WTC11 (cell line): Measurements from ENCODE around the gene RGMA. TPM values are rescaled to one million over a fixed set of nuclear protein-coding genes. Genes with fewer than 3 reads are reported as not detected.

Source experiments
- ATAC-seq: fragments of 200-7000 bp; cut with Tn5 transposase; 2 replicates; pipeline ENCODE4 v1.10.0; 2021; ENCODE audit warnings: mild to moderate bottlenecking, moderate library complexity
- CTCF ChIA-PET: fragments of 300-600 bp; sonication (Branson Sonifier 250); formaldehyde crosslinking; loops from one replicate; lab custom pipeline; 2021; ENCODE audit warnings: antibody characterized with exemption; lab: Charles Lee
- POLR2A ChIA-PET: fragments of 350-600 bp; sonication (Branson Sonifier 250); formaldehyde crosslinking; loops from one replicate; lab custom pipeline; 2021; ENCODE audit warnings: antibody characterized with exemption; lab: Charles Lee
- DNase-seq: peaks from one replicate; pipeline ENCODE4 v3.0.0; 2021; ENCODE audit warnings: low spot score
- H3K27ac Mint-ChIP-seq: 2 replicates; pipeline ENCODE4 v1.8.0; 2021; ENCODE audit warnings: mixed read lengths
- H3K27me3 Mint-ChIP-seq: 2 replicates; pipeline ENCODE4 v1.8.0; 2021; ENCODE audit warnings: low read depth, mild to moderate bottlenecking, moderate library complexity, mixed read lengths
- H3K36me3 Mint-ChIP-seq: 2 replicates; pipeline ENCODE4 v1.8.0; 2021; ENCODE audit warnings: mixed read lengths
- H3K4me1 Mint-ChIP-seq: 2 replicates; pipeline ENCODE4 v1.8.0; 2022; ENCODE audit warnings: mixed read lengths
- H3K4me3 Mint-ChIP-seq: 2 replicates; pipeline ENCODE4 v1.8.0; 2021; ENCODE audit warnings: mild to moderate bottlenecking, moderate library complexity, mixed read lengths
- H3K9me3 Mint-ChIP-seq: 2 replicates; pipeline ENCODE4 v1.8.0; 2021; ENCODE audit warnings: mixed read lengths
- CREM ChIP-seq: sonication (generic); formaldehyde crosslinking; IDR thresholded peaks from 2 replicates; pipeline ENCODE4 v1.8.1; 2022; ENCODE audit warnings: mild to moderate bottlenecking, missing genetic modification reagents, moderate library complexity
- EMX1 ChIP-seq: fragments of 250-450 bp; sonication (Bioruptor Pico); IDR thresholded peaks from 2 replicates; pipeline ENCODE4 v1.8.0; 2021; ENCODE audit warnings: mild to moderate bottlenecking
- GTF2I ChIP-seq: fragments of 250-450 bp; sonication (Bioruptor Pico); conservative IDR thresholded peaks from 2 replicates; pipeline ENCODE4 v1.4.0; 2021; ENCODE audit warnings: mild to moderate bottlenecking
- HMGA2 ChIP-seq: fragments of 250-450 bp; sonication (Bioruptor Pico); IDR thresholded peaks from 2 replicates; pipeline ENCODE4 v1.4.0; 2021; ENCODE audit warnings: mild to moderate bottlenecking, moderate library complexity
- IRF2 ChIP-seq: sonication (generic); formaldehyde crosslinking; IDR thresholded peaks from 2 replicates; pipeline ENCODE4 v1.8.0; 2022; ENCODE audit warnings: low read depth, missing genetic modification reagents, borderline replicate concordance
- KAT7 ChIP-seq: sonication (generic); formaldehyde crosslinking; IDR thresholded peaks from 2 replicates; pipeline ENCODE4 v1.8.1; 2023; ENCODE audit warnings: missing genetic modification reagents, mild to moderate bottlenecking, borderline replicate concordance
- MXD4 ChIP-seq: fragments of 250-450 bp; sonication (Bioruptor Pico); IDR thresholded peaks from 2 replicates; pipeline ENCODE4 v1.8.0; 2021; ENCODE audit warnings: mild to moderate bottlenecking, moderate library complexity, borderline replicate concordance
- NFATC4 ChIP-seq: fragments of 250-450 bp; sonication (Bioruptor Pico); IDR thresholded peaks from 2 replicates; pipeline ENCODE4 v1.9.0; 2021; ENCODE audit warnings: mild to moderate bottlenecking
- NFE2L1 ChIP-seq: sonication (generic); formaldehyde crosslinking; IDR thresholded peaks from 2 replicates; pipeline ENCODE4 v1.8.1; 2023; ENCODE audit warnings: missing genetic modification reagents
- NFYB ChIP-seq: sonication (generic); formaldehyde crosslinking; conservative IDR thresholded peaks from 2 replicates; pipeline ENCODE4 v1.8.0; 2022; ENCODE audit warnings: low read depth, missing genetic modification reagents
- TEAD4 ChIP-seq: sonication (generic); formaldehyde crosslinking; IDR thresholded peaks from 2 replicates; pipeline ENCODE4 v1.8.0; 2022; ENCODE audit warnings: mild to moderate bottlenecking, missing genetic modification reagents
- ZNF317 ChIP-seq: sonication (generic); formaldehyde crosslinking; IDR thresholded peaks from 2 replicates; pipeline ENCODE4 v1.8.1; 2023; ENCODE audit warnings: low read depth, mild to moderate bottlenecking, moderate library complexity, missing genetic modification reagents, borderline replicate concordance
- total RNA-seq: library from RNA; stranded (reverse); gene quantifications from 3 replicates; pipeline ENCODE4 v1.2.3, GENCODE V29; 2021
- TF ChIP-seq, protein P1 (sequence below): sonication (generic); formaldehyde crosslinking; IDR thresholded peaks from 2 replicates; pipeline ENCODE4 v1.8.0; 2023; ENCODE audit warnings: mild to moderate bottlenecking, missing genetic modification reagents
- TF ChIP-seq, protein P2 (sequence below): fragments of 250-450 bp; sonication (Bioruptor Pico); IDR thresholded peaks from 2 replicates; pipeline ENCODE4 v2.1.2; 2022; ENCODE audit warnings: mild to moderate bottlenecking, moderate library complexity
- TF ChIP-seq, protein P3 (sequence below): sonication (generic); formaldehyde crosslinking; IDR thresholded peaks from 2 replicates; pipeline ENCODE4 v1.8.1; 2023; ENCODE audit warnings: mild to moderate bottlenecking, missing genetic modification reagents
- TF ChIP-seq, protein P4 (sequence below): fragments of 250-450 bp; sonication (Bioruptor Pico); IDR thresholded peaks from 2 replicates; pipeline ENCODE4 v1.9.0; 2021; ENCODE audit warnings: moderate library complexity, mild to moderate bottlenecking, inconsistent platforms, borderline replicate concordance
- TF ChIP-seq, protein P5 (sequence below): fragments of 250-450 bp; sonication (Bioruptor Pico); IDR thresholded peaks from 2 replicates; pipeline ENCODE4 v1.9.0; 2021; ENCODE audit warnings: mild to moderate bottlenecking, borderline replicate concordance
- TF ChIP-seq, protein P6 (sequence below): fragments of 250-450 bp; sonication (Bioruptor Pico); IDR thresholded peaks from 2 replicates; pipeline ENCODE4 v1.8.0; 2021; ENCODE audit warnings: mild to moderate bottlenecking
- TF ChIP-seq, protein P7 (sequence below): sonication (generic); formaldehyde crosslinking; IDR thresholded peaks from 2 replicates; pipeline ENCODE4 v1.8.1; 2023; ENCODE audit warnings: mild to moderate bottlenecking, missing genetic modification reagents, moderate library complexity

Gene RGMA
- total RNA-seq, 1 experiment from 2014 or later: 47.2 TPM

DNA sequence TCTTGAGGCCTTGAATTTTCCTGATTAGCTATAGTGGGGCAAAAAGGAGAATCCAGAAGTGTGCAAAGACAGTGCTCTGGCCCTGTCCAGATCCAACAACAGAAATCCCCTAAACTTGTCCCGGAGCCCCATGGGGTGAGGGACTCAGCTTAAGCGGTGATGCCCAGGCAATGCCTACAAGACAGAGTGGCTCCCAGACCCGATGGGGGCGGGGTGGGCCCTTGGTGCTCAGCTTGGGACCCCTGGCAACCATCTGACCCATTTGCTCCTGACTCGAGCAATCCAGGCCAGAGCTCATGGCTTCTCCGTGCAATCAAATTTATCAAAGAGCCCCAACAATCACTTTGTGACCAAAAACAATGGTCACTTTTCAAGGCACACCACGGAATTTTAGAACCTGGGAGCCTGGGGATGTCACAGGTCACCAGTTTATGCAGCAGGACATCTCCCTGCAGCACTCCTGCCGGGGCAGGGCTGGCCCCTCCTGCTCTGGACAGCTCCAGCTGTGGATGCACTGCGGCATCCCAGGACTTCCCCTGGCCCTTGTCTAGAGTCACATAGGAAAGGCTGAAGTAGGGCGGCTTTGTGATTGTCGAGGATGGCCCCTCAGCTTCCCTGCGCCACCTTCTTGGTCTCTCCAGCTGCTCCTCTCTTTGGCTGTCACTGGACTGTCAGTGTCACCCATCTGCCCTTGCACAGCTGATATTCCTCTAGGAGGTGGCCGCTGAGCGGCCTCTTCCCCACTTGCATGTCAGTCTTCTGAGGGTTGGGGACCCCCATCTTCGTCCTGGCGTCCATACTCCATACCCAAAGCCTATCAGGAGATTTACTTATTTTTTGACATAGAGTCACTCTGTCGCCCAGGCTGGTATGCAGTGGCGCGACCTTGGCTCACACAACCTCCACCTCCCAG, 28.4 kb downstream of the RGMA start (continued):
- TF ChIP-seq, protein P1, sequence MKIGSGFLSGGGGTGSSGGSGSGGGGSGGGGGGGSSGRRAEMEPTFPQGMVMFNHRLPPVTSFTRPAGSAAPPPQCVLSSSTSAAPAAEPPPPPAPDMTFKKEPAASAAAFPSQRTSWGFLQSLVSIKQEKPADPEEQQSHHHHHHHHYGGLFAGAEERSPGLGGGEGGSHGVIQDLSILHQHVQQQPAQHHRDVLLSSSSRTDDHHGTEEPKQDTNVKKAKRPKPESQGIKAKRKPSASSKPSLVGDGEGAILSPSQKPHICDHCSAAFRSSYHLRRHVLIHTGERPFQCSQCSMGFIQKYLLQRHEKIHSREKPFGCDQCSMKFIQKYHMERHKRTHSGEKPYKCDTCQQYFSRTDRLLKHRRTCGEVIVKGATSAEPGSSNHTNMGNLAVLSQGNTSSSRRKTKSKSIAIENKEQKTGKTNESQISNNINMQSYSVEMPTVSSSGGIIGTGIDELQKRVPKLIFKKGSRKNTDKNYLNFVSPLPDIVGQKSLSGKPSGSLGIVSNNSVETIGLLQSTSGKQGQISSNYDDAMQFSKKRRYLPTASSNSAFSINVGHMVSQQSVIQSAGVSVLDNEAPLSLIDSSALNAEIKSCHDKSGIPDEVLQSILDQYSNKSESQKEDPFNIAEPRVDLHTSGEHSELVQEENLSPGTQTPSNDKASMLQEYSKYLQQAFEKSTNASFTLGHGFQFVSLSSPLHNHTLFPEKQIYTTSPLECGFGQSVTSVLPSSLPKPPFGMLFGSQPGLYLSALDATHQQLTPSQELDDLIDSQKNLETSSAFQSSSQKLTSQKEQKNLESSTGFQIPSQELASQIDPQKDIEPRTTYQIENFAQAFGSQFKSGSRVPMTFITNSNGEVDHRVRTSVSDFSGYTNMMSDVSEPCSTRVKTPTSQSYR: no peak

DNA sequence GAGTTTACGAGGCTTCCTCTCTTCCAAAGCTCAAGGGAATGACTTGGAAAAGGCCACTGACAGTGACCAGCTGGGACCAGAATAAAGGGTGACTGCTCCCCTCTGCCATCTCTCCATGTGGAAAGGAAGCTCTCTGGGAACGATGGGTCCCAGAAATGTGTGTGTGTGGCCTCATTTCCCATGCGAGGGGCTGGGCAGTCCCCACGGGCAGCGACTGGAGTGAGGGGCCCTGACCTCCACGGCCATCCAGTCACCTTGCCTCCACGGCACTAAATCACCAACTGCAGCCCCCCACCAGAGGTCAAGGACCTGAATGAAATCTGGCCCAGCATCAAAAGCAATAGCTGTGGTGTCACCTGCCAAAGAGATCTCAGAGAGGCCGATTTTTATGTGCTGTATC, 29.6 kb downstream of the RGMA start:
- TF ChIP-seq KAT7 (CRISPR knock-in tag) (no peak), NFATC4 (CRISPR knock-in tag) (no peak), NFE2L1 (CRISPR knock-in tag) (no peak), IRF2 (no peak), TEAD4 (CRISPR knock-in tag) (no peak)
- TF ChIP-seq, protein P2, sequence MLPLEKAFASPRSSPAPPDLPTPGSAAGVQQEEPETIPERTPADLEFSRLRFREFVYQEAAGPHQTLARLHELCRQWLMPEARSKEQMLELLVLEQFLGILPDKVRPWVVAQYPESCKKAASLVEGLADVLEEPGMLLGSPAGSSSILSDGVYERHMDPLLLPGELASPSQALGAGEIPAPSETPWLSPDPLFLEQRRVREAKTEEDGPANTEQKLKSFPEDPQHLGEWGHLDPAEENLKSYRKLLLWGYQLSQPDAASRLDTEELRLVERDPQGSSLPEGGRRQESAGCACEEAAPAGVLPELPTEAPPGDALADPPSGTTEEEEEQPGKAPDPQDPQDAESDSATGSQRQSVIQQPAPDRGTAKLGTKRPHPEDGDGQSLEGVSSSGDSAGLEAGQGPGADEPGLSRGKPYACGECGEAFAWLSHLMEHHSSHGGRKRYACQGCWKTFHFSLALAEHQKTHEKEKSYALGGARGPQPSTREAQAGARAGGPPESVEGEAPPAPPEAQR (CRISPR knock-in tag): no peak
- TF ChIP-seq, protein P3, sequence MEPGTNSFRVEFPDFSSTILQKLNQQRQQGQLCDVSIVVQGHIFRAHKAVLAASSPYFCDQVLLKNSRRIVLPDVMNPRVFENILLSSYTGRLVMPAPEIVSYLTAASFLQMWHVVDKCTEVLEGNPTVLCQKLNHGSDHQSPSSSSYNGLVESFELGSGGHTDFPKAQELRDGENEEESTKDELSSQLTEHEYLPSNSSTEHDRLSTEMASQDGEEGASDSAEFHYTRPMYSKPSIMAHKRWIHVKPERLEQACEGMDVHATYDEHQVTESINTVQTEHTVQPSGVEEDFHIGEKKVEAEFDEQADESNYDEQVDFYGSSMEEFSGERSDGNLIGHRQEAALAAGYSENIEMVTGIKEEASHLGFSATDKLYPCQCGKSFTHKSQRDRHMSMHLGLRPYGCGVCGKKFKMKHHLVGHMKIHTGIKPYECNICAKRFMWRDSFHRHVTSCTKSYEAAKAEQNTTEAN (CRISPR knock-in tag): no peak
- no peaks in the 10 kb centered on the region for H3K27me3 Mint-ChIP-seq
- H3K27ac Mint-ChIP-seq: peak overlapping the region; percentile 61
- H3K9me3 Mint-ChIP-seq: 0 out of 2 replicates have a peak, but pooled peaks cover 2% of the 10 kb centered on the region
- no peak overlapping the region for H3K4me3 Mint-ChIP-seq
- H3K4me1 Mint-ChIP-seq: peaks cover 77% of the 10 kb centered on the region
- ATAC-seq (no peak), DNase-seq (no peak)
- POLR2A ChIA-PET: interaction anchor here (1.2 kb wide), 1 partner anchor 14 kb away, joined by 5 read pairs; no protein-coding TSS in a partner anchor
- H3K36me3 Mint-ChIP-seq: peaks cover 12% of the 10 kb centered on the region
- CTCF ChIA-PET: interaction anchor here (1.0 to 3.8 kb wide), 9 partner anchors 12 to 1060 kb away, joined by 3 to 17 read pairs (median 8); no protein-coding TSS in a partner anchor

DNA sequence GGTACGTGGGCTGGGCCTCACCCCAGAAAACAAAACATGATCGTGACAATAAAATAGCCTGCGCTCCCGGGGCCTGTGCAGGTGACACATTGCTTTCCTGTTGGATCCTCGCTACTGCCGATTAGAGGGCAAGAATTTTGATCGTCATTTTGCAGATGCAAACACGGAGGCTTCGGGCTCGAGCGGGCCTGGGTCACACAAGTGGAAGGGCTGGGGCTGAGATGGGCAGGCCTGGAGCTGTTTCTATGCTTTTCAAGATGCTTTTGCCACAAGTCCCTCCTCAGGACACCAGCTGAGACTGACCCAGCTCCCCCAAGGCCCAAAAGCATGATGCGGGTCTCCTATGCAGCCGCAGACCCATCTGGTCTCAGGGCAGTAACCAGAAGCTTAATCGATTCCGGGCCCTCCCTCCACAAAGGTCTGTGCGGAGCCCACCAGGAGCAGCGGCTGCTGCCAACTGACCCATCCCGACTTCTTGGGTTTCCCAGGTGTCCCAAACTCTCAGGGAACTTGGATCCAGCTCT, 30.0 kb downstream of the RGMA start:
- peaks cover 72% of the 10 kb centered on the region for H3K4me1 Mint-ChIP-seq
- ATAC-seq: no peak
- no peak for TF ChIP-seq ZNF317 (CRISPR knock-in tag)
- TF ChIP-seq GTF2I (CRISPR knock-in tag): no peak
- TF ChIP-seq, protein P4, sequence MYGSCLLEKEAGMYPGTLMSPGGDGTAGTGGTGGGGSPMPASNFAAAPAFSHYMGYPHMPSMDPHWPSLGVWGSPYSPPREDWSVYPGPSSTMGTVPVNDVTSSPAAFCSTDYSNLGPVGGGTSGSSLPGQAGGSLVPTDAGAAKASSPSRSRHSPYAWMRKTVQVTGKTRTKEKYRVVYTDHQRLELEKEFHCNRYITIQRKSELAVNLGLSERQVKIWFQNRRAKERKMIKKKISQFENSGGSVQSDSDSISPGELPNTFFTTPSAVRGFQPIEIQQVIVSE (CRISPR knock-in tag): no peak
- TF ChIP-seq NFYB (CRISPR knock-in tag): no peak
- no peak for TF ChIP-seq HMGA2 (CRISPR knock-in tag)
- TF ChIP-seq, protein P5, sequence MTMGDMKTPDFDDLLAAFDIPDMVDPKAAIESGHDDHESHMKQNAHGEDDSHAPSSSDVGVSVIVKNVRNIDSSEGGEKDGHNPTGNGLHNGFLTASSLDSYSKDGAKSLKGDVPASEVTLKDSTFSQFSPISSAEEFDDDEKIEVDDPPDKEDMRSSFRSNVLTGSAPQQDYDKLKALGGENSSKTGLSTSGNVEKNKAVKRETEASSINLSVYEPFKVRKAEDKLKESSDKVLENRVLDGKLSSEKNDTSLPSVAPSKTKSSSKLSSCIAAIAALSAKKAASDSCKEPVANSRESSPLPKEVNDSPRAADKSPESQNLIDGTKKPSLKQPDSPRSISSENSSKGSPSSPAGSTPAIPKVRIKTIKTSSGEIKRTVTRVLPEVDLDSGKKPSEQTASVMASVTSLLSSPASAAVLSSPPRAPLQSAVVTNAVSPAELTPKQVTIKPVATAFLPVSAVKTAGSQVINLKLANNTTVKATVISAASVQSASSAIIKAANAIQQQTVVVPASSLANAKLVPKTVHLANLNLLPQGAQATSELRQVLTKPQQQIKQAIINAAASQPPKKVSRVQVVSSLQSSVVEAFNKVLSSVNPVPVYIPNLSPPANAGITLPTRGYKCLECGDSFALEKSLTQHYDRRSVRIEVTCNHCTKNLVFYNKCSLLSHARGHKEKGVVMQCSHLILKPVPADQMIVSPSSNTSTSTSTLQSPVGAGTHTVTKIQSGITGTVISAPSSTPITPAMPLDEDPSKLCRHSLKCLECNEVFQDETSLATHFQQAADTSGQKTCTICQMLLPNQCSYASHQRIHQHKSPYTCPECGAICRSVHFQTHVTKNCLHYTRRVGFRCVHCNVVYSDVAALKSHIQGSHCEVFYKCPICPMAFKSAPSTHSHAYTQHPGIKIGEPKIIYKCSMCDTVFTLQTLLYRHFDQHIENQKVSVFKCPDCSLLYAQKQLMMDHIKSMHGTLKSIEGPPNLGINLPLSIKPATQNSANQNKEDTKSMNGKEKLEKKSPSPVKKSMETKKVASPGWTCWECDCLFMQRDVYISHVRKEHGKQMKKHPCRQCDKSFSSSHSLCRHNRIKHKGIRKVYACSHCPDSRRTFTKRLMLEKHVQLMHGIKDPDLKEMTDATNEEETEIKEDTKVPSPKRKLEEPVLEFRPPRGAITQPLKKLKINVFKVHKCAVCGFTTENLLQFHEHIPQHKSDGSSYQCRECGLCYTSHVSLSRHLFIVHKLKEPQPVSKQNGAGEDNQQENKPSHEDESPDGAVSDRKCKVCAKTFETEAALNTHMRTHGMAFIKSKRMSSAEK (CRISPR knock-in tag): no peak
- TF ChIP-seq, protein P6, sequence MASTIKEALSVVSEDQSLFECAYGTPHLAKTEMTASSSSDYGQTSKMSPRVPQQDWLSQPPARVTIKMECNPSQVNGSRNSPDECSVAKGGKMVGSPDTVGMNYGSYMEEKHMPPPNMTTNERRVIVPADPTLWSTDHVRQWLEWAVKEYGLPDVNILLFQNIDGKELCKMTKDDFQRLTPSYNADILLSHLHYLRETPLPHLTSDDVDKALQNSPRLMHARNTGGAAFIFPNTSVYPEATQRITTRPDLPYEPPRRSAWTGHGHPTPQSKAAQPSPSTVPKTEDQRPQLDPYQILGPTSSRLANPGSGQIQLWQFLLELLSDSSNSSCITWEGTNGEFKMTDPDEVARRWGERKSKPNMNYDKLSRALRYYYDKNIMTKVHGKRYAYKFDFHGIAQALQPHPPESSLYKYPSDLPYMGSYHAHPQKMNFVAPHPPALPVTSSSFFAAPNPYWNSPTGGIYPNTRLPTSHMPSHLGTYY (CRISPR knock-in tag): no peak
- no peak for TF ChIP-seq CREM (CRISPR knock-in tag)
- TF ChIP-seq EMX1 (CRISPR knock-in tag): no peak
- no peak for TF ChIP-seq MXD4
- TF ChIP-seq, protein P7, sequence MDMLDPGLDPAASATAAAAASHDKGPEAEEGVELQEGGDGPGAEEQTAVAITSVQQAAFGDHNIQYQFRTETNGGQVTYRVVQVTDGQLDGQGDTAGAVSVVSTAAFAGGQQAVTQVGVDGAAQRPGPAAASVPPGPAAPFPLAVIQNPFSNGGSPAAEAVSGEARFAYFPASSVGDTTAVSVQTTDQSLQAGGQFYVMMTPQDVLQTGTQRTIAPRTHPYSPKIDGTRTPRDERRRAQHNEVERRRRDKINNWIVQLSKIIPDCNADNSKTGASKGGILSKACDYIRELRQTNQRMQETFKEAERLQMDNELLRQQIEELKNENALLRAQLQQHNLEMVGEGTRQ: no peak

More for the DNA sequence above, 30.0 kb downstream of the RGMA start:
- no peaks in the 10 kb centered on the region for H3K27me3 Mint-ChIP-seq
- ChIA-PET POLR2A (no interaction called here), CTCF (interaction anchor here (1.0 to 3.8 kb wide), 8 partner anchors 13 to 1061 kb away, joined by 3 to 17 read pairs (median 10); no protein-coding TSS in a partner anchor)
- H3K9me3 Mint-ChIP-seq: 0 out of 2 replicates have a peak, but pooled peaks cover 6% of the 10 kb centered on the region
- H3K4me3 Mint-ChIP-seq: no peak overlapping the region
- peak overlapping the region; percentile 61; the same call in 1 of the 2 replicates for H3K27ac Mint-ChIP-seq
- peaks cover 15% of the 10 kb centered on the region for H3K36me3 Mint-ChIP-seq
- DNase-seq: no peak
